ENCODE results near the gene BMP8B.
"Not testable (repeated sequence)": the region's sequence is repeated elsewhere in the genome, so short reads cannot be mapped to it uniquely, and the experiment has no call there.

The BMP8B gene

DNA sequence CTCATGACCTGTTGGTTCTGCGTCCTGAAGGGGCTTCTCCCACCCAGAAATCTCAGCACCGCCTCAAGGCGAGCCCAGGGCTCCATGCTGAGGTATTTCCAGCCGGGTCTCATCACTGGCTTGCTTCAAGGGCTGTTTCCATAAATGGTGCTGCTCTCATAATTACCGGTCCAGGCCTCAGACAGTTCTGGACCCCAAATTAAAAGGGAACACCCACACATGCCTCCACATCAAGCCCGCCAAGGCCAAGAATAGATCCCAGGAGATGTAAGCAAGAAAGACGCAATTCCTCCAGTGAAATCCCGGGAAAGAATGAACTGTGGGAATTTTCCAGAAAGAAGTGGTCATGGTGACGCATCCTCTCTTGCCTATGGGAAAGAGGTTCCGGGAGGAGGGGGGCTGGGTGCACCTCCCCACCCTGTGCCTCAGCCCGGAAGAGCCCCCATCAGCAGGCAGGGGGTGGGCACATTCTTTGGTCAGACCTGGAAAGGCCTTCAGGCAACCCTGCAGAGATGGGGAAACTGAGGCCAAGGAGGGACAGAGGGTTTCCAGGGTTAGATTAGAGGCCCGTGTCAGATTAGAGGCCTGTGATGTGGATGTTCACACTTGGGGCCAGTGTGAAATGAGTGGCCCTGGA lies 10.1 kb downstream of the BMP8B start:
- not testable (repeated sequence) for DNase-seq (ENCODE audit: low read depth in 2 of 2)

DNA sequence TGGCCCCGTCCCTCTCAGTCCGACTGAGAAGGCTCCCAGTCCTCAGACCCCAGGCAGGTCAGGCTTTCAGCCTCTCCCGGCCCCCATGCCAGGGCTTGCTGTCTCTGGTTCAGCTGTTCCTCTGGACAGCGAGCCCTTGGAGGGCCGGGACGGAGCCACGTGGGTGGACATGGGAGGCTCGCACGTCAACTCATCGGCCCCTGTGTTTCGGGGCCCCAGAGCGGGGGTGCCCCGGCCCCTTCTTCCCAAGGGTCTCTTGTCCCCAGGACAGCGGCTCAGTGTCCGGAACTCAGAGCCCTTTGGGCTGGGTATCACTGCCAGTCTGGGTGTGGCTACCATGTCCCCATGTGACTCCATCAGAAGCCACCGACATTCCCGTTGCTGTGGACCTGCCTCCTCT lies 10.8 kb downstream of the BMP8B start:
- not testable (repeated sequence) for DNase-seq (ENCODE audit: low read depth in 2 of 2)

DNA sequence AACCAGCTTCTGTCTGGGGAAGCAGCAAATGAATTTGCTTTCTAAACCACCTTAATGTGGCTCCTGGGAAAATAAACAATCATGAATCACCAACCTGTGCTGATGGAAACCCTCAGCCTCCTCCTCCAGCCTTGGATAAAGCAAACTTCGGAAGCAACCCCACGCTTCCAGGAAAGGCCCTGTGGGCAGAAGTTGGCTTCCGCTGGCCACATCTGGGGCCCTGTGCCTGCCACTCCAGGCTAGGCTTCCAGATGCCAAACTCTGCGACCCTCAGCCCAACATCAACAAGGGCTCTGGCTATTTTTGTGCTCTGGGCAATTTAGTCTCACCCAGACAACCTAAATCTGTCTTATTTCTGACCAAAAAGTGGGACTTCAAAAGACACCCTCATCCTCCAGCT lies 11.4 kb downstream of the BMP8B start:
- no peak for DNase-seq (ENCODE audit: low read depth in 2 of 2)

DNA sequence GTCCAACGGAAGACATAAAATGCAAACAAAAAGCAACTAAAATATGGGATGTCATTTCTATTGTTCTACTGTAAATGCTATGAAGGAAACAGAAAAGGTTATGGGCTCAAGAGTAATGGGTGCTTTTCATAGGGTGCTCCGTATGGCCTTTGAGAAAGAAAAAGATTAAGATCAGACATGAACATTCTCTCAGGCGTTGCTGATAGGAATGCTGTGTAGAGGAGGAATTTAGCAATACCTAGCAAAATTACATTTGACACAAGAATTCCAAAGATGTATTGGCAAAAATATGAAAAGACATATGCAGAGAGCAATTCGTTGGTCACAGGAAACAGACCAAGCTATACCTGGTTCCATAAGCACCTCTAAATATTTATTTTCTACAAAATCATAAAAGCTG lies 11.8 kb downstream of the BMP8B start:
- DNase-seq (ENCODE audit: low read depth in 2 of 2) = no peak

DNA sequence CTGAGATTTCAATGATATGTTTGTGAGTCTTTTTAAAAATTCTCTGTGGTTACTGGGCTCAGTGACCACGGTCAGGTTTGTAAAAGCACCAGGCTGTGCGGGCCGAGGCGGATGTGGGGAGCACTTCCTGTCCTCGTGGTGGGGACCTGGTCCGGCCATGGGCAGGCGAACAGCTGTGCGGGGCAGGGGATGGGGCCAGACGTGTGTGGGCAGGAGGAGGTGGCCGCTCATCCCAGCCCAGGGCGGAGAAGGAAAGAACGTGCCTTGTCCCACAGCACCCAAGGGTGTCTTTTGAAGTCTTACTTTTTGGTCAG lies 12.3 kb downstream of the BMP8B start:
- DNase-seq (ENCODE audit: low read depth in 2 of 2) = no peak

DNA sequence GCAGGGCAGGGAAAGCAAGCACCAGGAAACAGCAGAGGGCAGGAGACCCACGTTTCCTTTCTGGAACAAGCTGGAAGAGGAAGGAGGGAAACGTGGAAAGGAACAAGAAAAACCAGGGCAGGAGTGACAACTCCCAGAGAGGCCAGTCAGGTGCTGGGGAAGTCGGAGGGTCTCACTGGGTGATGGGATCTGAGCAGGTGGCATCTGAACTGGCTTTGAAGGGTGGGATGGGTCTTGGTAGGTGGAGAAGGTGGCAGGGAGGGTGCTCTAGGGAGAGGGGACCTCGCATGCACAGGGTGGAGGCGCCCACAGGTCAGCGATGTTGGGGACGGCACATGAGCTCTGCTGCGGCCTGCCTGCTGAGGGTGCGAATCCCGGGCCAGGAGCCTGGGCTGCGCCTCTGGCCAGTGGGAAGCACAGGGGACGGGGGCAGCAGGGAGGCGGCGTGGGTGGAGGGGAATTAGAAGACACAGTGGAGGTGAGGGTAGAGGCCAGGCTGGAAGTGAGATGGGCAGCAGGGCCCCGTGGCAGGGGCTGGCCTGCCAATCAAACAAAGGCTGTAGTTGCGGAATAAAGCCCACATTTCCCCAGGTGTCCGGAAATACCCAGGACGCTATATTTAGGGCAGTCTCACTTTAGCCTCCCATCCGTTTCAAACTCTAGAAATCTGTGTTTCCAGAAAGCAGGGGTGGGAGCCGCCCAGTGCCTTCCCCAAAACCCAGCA lies 12.8 kb downstream of the BMP8B start:
- not testable (repeated sequence) for DNase-seq (ENCODE audit: low read depth in 2 of 2)

DNA sequence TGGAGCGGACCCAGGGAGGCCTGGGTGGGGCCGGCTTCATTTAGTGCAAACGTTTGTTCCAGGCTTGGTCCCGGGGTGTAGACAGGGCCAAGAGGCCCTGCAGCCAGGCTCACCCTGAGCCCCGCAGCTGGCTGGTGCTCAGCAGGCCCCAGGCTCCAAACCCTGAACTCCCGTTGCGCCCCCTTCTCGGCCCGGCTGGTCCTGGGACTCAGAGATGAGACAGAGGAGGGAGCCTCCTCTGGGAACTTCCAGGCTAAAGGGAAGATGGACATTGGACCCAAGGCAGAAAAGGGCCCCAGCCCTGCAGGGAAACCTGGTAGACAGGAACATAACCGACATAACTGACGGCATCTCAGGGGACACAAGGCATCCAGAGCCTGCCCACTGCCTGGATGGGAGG lies 13.5 kb downstream of the BMP8B start:
- DNase-seq (ENCODE audit: low read depth in 2 of 2) = not testable (repeated sequence)

DNA sequence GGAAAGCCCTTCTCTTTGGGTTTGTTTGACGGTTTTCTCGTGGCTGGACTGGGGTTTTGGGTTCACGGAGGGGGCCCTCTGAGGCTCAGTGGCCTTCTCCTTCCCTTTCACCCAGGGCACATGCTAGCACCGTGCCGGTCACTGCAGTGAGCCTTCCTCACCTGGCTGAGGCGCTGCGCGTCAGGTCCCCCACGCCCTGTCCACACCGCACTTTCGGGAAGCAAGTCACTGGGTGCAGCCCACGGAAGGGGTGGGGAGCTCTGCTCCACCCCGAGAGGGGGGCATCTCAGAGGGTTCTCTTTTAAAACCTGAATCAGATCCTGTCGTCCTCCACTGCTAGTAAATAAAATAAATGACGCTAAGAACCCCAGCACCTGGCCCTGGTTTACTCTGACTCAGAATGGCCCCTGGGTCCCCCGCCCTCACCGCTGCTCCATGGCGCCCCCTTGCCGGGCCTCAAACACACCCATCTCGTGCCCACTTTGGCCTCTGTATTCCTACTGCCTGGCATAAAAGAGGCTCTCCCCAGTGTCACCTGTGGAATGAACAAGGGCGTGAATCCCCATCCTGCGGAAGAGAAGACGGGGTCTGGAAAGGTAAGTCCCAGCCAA lies 15.2 kb downstream of the BMP8B start:
- not testable (repeated sequence) for DNase-seq (ENCODE audit: low read depth in 2 of 2)

DNA sequence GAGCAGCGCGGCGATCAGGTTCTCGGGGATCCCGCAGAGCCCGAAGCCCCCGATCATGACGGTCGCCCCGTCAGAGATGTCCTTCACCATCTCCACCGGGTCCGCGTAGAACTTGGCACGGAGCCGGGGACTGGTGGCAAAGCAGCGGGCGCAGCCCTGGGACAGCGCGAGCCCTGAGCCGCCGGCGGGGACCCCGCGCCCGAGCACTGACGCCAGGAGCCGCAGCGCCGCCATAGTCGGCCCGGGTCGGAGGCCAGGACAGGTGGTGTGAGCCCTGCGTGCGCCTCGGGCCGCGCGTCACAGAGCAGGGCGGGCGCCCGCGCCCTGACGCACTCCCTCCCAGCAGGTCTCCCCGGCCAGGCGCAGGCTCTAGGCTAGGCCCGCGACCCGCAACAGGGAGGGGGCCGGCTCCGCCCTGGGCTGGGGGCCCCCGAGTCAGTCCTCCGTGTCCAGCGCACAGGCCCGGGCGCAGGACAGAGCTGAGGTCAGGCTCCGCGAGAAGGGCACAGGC lies 17.6 kb downstream of the BMP8B start, which contains the start of gene OXCT2:
OXCT2 (minus strand) TSS at position 327 of the 511 bp plus-strand sequence; CDS start at position 234, 93 bp downstream.
- DNase-seq (ENCODE audit: low read depth in 2 of 2) = not testable (repeated sequence)

DNA sequence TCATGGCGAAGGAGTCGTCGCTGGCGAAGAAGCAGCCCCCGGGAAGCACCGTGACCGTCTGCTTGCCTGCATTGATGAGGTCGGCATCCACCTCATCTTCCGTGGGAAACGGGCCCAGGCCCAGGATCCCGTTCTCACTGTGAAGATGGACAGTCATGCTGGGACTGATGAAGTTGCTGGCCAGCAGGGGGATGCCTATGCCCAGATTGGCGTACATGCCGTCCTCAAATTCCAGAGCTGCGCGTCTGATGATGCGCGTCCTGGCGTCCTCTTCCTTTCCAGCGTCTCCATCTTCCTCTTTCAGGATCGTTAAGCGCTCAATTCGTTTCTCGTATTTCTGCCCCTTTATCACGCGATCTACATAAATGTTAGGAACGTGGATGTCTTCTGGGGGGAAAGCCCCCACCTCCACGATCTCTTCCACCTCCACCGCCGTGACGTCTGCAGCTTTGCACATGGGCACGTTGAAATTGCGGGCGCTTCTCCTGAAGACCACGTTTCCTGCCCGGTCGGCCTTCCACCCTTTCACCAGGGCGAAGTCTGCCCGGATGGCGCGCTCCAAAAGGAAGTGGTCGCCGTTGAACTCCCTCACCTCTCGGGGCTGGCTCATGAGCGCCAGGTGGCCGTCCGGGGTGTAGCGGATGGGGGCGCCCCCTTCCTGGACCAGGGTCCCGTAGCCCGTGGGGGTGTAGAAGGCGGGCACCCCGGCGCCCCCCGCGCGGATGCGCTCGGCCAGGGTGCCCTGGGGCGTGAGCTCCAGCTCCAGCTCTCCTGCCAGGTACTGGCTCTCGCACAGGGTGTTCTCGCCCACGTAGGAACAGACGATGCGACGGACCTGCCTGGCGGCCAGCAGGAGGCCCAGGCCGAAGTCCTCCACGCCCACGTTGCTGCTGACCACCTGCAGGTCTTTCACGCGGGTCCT lies 18.3 kb downstream of the BMP8B start:
- not testable (repeated sequence) for DNase-seq (ENCODE audit: low read depth in 2 of 2)

DNA sequence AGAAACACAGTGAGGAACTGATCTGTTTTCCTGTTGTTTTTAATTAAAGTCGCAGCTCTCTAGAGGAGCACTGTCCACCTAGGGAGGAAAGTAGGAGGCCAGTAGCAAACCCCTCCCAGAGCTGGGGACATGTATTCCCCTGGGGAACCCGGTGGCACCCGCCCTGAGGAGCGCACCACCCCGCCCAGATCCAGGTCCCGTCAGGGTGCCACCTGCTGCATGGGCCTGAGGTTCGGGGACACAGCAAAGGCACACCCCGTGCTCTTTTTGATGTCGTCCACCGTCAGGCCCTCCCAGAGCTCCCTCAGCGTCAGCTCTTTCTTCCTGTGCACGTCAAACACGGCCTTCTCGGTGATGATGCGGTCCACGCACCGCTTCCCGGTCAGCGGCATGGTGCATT lies 19.2 kb downstream of the BMP8B start:
- not testable (repeated sequence) for DNase-seq (ENCODE audit: low read depth in 2 of 2)

DNA sequence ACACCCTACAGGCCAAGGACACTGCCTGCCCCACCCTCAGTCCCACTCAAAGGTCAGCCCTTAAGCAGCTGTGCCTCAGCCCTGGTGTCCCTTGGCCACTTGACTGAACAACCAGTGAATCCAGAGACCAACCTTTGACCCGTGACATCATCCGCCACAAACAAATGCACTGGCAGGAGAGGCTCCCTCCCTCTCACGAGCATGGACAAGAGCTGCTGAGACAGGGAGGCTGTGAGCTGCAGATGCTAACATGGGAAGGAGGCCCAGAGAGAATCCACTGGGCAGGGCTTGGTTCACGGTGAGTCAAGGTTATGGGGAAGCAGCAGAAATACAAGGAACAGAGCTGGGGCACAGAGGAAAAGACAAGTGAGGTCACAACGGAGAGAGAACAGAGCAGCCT lies 22.2 kb downstream of the BMP8B start:
- not testable (repeated sequence) for DNase-seq (ENCODE audit: low read depth in 2 of 2)

DNA sequence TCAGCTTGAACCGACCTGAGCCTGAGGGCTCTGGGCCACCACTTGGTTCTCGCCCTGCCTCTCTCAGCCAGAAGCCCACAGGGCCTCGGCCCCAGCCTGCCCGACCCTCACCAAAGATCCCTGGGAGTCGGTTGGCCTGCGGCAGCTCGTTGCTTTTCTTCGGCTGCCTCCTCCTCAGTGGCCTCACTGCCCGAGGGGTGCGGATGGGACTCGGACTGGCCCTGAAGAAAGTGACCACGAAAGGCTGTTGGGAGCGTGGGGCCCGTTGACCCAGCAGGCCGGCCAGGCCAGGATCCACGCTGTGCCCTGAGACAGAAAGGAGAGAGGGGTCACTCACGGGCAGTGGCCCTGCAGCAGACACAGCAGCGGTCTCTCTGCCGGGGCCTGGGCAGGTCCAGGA lies 24.2 kb downstream of the BMP8B start:
- DNase-seq (ENCODE audit: low read depth in 2 of 2) = not testable (repeated sequence)

DNA sequence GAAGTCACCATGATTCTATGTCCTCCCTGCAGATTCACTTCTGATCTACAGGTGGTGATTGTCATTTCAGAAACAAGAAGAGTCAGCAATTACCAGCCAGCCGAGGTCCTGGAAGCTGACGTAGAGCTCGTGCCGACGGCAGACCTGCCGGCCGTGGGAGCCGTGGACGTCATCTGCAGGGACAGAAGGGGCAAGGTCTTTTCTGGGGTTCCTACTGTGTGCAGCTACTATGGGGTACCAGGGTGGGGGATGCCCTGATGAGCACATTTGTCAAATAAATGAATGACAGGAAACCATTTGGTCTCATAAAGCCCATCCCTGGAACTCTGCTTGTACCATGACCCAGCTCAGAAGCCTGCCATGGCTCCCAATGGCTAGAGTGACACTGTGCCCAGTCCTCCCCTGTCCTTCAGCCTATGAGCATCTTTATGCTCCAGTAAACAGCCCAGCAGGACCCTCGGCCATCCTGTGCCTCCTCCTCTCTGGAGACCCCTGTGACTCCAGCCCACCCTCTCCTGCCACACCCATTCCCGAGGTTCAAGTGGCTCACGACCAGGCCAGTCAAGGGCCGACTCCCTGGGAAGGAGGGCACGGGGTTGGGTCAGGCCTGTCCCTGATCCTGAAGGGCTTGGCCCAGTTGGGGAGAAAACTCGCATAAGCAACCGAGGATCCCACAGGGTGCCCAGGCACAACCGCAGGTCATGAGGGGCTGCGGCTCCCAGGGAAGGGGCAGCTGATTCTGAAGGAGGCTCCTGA lies 24.9 kb downstream of the BMP8B start:
- DNase-seq (ENCODE audit: low read depth in 2 of 2) = not testable (repeated sequence)

DNA sequence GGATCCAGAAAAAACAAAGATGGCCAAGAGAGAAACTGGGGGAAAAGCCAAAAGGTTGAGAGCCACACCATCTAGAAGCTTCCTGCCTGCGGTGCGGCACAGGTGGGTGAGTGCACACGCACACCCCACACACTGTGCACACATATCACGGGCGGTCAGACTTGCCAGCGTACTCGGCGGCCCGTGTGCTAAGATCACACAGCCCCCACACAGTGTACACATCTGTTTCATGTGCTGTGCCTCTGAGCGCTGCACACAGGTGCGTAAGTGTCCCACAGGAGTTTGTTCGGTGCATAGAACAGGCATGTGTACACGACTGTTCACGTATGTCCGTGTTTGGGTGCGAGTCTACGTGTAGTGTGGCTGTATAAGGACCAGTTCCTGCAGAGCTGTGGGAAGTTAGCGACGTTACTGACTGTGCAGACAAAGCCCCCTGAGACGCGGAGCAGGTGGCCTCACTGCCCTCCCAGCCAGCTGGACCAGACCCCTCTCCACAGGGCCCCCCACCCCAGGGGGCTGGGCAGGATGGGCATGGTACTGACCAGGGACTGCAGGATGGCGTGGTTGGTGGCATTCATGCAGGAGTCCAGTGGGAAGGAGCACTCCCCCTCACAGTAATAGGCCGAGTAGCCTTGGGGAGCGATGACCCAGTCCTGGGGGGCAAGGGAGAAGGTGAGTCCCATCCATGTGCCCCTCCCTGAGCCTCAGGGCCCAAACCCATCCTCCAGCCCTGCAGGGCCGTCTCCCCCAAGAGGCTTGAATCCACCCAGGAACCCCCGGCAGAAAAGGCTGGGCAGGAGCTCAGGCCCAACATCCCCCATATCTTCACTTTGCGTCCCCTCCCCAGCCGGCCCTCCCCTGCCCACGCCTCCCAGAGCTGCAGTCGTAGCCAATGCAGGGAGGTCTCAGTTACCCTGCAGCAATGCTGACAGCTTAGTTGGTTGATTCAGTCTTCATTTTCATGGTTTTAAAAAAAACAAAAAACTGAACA lies 25.8 kb downstream of the BMP8B start:
- DNase-seq (ENCODE audit: low read depth in 2 of 2) = no peak

DNA sequence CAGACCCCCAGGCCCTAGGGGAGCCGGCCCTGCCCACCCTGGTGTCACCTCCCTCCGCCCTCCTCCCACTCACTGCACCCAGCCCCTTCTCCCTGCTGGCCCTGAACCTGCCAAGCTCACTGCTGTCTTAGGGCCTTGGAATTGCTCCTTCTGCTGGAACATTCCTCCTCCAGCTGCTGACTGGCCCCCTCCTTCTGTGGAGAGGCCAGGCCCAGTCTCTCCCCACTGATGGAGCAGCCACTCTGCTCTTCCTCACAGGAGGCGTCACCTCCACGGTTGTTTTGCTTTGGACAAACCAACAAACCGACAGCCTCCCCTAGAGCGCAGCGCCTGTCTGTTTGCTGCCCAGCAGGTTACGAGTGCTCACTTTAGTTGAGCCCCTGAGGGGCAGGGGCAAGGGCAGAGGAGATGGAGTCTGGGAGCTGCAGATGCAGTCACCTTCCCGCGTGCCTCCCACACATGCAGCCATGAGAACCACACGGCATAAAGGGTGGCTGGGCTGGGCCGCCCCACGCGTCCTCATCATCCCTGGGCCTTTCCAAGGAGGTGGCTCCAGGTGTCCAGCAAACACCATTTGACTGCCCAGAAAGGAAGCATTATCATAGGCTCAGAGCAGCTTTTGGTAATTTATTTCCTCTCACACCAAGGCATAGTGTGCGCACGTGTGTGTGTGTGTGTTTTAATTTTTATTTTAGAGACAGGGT lies 27.0 kb downstream of the BMP8B start:
- DNase-seq (ENCODE audit: low read depth in 2 of 2) = no peak

DNA sequence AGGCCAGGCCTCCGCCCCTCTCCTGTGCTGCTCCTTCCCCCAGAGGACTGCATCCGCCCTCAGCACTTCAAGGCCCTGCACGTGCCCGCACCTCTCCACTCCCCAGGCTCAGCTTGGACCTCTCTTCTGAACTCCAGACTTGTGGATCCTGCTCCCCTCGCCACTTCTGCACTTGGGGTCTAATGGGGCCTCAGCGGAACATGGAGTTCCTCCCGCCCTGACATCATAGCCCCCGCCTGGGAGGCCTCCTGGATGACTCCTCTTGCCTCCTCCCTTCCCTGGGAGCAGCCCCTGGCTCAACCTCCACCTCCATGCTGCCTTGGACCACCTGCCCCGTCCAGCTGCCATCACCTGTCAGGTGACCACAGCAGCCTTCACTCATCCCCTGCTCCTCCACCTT lies 27.6 kb downstream of the BMP8B start:
- DNase-seq (ENCODE audit: low read depth in 2 of 2) = no peak

DNA sequence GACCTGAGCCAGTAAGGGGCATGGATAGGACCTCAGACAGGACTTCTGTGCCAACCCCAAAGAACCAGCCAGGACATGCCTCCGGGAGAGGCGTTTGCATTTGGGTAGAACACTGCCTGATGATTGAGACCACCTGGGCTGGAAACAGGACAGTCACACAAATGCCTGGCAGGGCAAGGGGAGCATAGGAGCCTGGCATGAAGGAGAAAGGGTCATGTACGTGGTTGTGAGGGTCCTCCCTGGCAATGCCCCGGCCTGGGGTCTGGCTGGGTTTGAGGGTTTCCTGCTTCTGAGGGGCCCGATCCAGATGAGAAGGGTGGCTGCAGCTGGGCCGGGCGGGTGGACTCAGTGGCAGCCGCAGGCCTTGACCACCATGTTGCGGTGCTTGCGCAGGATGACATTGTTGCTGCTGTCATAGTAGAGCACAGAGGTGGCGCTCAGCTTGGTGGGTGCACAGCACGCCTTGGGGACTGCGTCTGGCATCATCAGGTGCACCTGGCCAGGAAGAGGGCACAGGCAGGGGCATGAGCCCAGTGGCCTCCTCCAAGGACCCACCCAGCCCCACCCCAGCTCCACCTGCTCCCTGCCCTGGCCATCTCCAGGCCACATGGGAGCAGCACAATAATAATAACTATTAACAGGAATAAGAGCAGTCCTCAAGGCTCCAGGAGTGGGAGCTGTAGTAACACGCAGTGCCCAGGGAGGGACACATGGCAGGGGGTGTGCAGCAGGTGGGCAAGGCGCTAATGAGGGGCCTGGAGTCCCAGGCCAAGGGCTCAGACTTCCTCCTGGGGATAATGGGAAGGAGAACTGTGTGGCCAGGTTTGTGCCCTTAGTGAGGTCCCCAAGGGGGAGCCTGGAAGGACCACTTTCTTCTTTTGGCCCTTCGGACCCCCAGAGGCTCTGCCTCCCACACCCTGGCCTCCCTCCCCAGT lies 28.3 kb downstream of the BMP8B start:
- DNase-seq (ENCODE audit: low read depth in 2 of 2) = no peak
